Central memory CD8-positive, alpha-beta T cell (primary cell): ENCODE measurements around the gene ARHGAP6.

ENCODE experiments used
- ATAC-seq: fragments of 150-1000 bp; cut with Tn5 transposase; replicated peaks from 2 replicates; pipeline ENCODE4 v1.10.0; 2022; ENCODE audit warnings: mild to moderate bottlenecking, moderate FRiP score, moderate number of reproducible peaks; ENCODE audit not compliant: poor library complexity, severe bottlenecking; ENCODE audit errors: extremely low read depth
- DNase-seq, 2 donors: peaks; one replicate each; pipeline ENCODE4 v3.0.0; 2021; ENCODE audit warnings: low spot score in 2 of 2
- H3K27ac Mint-ChIP-seq: one replicate; pipeline ENCODE4 v1.8.0; 2022; ENCODE audit warnings: low read depth, mild to moderate bottlenecking, moderate library complexity, mixed read lengths
- H3K27me3 Mint-ChIP-seq: one replicate; pipeline ENCODE4 v1.8.0; 2022; ENCODE audit warnings: mixed read lengths
- H3K36me3 Mint-ChIP-seq: one replicate; pipeline ENCODE4 v1.8.0; 2022; ENCODE audit warnings: mild to moderate bottlenecking, moderate library complexity, mixed read lengths; ENCODE audit not compliant: insufficient read depth
- H3K4me1 Mint-ChIP-seq: one replicate; pipeline ENCODE4 v1.8.0; 2022; ENCODE audit warnings: mixed read lengths
- H3K4me3 Mint-ChIP-seq: one replicate; pipeline ENCODE4 v1.8.0; 2022; ENCODE audit warnings: mild to moderate bottlenecking, moderate library complexity, mixed read lengths
- H3K9me3 Mint-ChIP-seq: one replicate; pipeline ENCODE4 v1.8.0; 2022; ENCODE audit warnings: mixed read lengths

The ARHGAP6 gene

GRCh38 chrX:11399489-11400094 lies 266.1 kb downstream of the ARHGAP6 start:
- no peak overlapping the region for H3K4me3 Mint-ChIP-seq
- DNase-seq (no peak), ATAC-seq (no peak)
- H3K9me3 Mint-ChIP-seq: no peaks in the 10 kb centered on the region
- no peaks in the 10 kb centered on the region for H3K36me3 Mint-ChIP-seq
- H3K27ac Mint-ChIP-seq: no peak overlapping the region
- H3K4me1 Mint-ChIP-seq: no peaks in the 10 kb centered on the region
- H3K27me3 Mint-ChIP-seq: no peaks in the 10 kb centered on the region

GRCh38 chrX:11398785-11399184 lies 266.9 kb downstream of the ARHGAP6 start:
- Mint-ChIP-seq H3K36me3 (no peaks in the 10 kb centered on the region), H3K9me3 (no peaks in the 10 kb centered on the region), H3K4me3 (no peak overlapping the region), H3K27ac (no peak overlapping the region), H3K27me3 (no peaks in the 10 kb centered on the region), H3K4me1 (no peaks in the 10 kb centered on the region)
- ATAC-seq (no peak), DNase-seq (no peak)

DNA sequence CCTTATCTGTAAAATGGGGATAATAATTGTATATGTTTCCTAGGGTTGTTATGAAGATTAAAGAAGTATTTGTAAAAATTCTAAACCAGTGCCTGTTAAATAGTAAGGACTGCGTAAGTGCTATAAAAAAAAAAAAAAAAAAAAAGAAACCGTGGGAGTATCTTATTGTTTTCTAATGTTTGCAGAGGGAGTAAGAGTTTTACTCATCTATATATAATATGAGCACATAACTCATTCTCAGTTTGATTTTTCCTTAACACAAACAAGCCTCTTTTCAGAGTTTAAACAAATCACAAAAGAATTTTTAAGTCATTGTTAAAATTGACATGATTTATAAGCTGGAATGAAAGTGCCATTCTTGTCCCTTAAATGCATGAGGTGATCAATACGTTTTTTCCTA lies 267.6 kb downstream of the ARHGAP6 start:
- no peaks in the 10 kb centered on the region for H3K4me1 Mint-ChIP-seq
- H3K27me3 Mint-ChIP-seq: no peaks in the 10 kb centered on the region
- H3K36me3 Mint-ChIP-seq: no peaks in the 10 kb centered on the region
- H3K27ac Mint-ChIP-seq: no peak overlapping the region
- H3K9me3 Mint-ChIP-seq: no peaks in the 10 kb centered on the region
- no peak overlapping the region for H3K4me3 Mint-ChIP-seq
- no peak for DNase-seq
- no peak for ATAC-seq

DNA sequence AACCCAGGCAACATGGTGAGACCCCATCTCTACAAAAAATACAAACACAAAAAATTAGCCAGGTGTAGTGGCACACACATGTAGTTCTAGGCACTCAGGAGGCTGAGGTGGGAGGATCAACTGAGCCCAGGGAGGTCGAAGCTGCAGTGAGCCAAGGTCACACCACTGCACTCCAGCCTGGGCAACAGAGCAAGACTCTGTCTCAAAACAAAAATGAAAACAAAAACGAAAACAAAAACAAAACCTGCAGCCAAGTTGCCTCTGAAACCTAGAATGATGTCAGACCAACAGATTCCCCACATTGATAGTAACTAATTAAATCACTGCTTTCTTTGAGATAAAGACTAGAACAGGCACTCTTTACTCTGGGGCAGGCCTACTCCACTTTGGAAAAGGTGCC lies 268.0 kb downstream of the ARHGAP6 start:
- H3K4me1 Mint-ChIP-seq: no peaks in the 10 kb centered on the region
- ATAC-seq: no peak
- DNase-seq: no peak
- no peaks in the 10 kb centered on the region for H3K36me3 Mint-ChIP-seq
- no peaks in the 10 kb centered on the region for H3K27me3 Mint-ChIP-seq
- H3K9me3 Mint-ChIP-seq: no peaks in the 10 kb centered on the region
- no peak overlapping the region for H3K27ac Mint-ChIP-seq
- no peak overlapping the region for H3K4me3 Mint-ChIP-seq

GRCh38 chrX:11395859-11396258 lies 269.9 kb downstream of the ARHGAP6 start:
- Mint-ChIP-seq H3K27me3 (no peaks in the 10 kb centered on the region), H3K27ac (no peak overlapping the region), H3K4me3 (no peak overlapping the region), H3K36me3 (no peaks in the 10 kb centered on the region), H3K9me3 (no peaks in the 10 kb centered on the region), H3K4me1 (no peaks in the 10 kb centered on the region)
- DNase-seq: no peak
- no peak for ATAC-seq

GRCh38 chrX:11393949-11394654 lies 271.6 kb downstream of the ARHGAP6 start:
- ATAC-seq (no peak), DNase-seq (no peak)
- Mint-ChIP-seq H3K4me1 (no peaks in the 10 kb centered on the region), H3K27ac (no peak overlapping the region), H3K4me3 (no peak overlapping the region), H3K9me3 (no peaks in the 10 kb centered on the region), H3K36me3 (no peaks in the 10 kb centered on the region), H3K27me3 (no peaks in the 10 kb centered on the region)

DNA sequence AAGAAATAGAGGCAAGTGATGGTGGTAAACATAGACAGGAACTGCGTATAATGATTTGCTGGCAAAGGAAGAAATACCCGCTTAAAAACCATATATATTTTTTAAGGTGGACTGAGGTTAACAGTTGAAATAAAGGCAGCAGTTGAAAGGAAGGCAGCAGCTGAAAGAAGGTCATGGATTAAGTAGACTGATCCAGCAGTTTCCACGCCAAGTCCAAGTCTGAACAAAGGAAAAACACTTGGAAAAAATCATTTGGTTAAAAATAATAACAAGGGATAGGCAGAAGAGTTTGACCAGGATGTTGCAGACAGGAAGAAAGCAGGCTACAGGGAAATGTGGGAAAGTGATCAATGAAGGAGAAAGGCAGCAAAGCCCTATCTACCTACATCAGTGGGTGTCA lies 278.9 kb downstream of the ARHGAP6 start:
- H3K36me3 Mint-ChIP-seq: no peaks in the 10 kb centered on the region
- no peak overlapping the region for H3K27ac Mint-ChIP-seq
- no peak for ATAC-seq
- H3K4me1 Mint-ChIP-seq: no peaks in the 10 kb centered on the region
- no peaks in the 10 kb centered on the region for H3K27me3 Mint-ChIP-seq
- no peak overlapping the region for H3K4me3 Mint-ChIP-seq
- no peak for DNase-seq
- no peaks in the 10 kb centered on the region for H3K9me3 Mint-ChIP-seq

- DNase-seq (no peak), ATAC-seq (no peak)
- H3K27me3 Mint-ChIP-seq: no peaks in the 10 kb centered on the region
- H3K36me3 Mint-ChIP-seq: no peaks in the 10 kb centered on the region
- H3K9me3 Mint-ChIP-seq: no peaks in the 10 kb centered on the region
- no peaks in the 10 kb centered on the region for H3K4me1 Mint-ChIP-seq
- no peak overlapping the region for H3K27ac Mint-ChIP-seq
- no peak overlapping the region for H3K4me3 Mint-ChIP-seq
Measured at GRCh38 chrX:11386001-11386523, 279.7 kb downstream of the ARHGAP6 start.

GRCh38 chrX:11382930-11383329 lies 282.8 kb downstream of the ARHGAP6 start:
- H3K9me3 Mint-ChIP-seq: no peaks in the 10 kb centered on the region
- no peak for DNase-seq

DNA sequence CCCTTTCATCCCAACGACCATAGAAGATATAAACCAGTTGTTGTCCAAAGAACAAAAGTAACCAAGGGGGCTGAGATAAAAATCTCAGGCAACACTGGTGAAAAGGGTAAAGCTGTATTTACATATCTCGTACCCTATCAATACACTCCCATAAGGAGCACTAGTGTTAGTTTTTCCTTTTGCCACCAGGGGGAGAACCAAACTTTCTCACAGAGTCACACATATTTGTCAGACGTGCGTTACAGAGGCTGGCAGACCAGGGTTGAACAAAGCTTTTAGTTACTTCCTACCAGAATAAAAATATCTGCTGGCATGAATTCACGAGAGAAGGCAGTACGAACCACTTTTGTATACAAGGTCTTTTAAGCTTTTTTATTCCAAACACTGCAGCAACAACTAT lies 284.3 kb downstream of the ARHGAP6 start:
- Mint-ChIP-seq H3K9me3 (no peaks in the 10 kb centered on the region), H3K4me1 (no peaks in the 10 kb centered on the region), H3K36me3 (no peaks in the 10 kb centered on the region), H3K27me3 (no peaks in the 10 kb centered on the region), H3K4me3 (no peak overlapping the region), H3K27ac (no peak overlapping the region)
- ATAC-seq (no peak), DNase-seq (no peak)

More at GRCh38 chrX:11382930-11383329, 282.8 kb downstream of the ARHGAP6 start:
- H3K4me3 Mint-ChIP-seq: no peak overlapping the region
- H3K27ac Mint-ChIP-seq: no peak overlapping the region
- H3K4me1 Mint-ChIP-seq: no peaks in the 10 kb centered on the region
- no peaks in the 10 kb centered on the region for H3K36me3 Mint-ChIP-seq
- ATAC-seq: no peak
- no peaks in the 10 kb centered on the region for H3K27me3 Mint-ChIP-seq

DNA sequence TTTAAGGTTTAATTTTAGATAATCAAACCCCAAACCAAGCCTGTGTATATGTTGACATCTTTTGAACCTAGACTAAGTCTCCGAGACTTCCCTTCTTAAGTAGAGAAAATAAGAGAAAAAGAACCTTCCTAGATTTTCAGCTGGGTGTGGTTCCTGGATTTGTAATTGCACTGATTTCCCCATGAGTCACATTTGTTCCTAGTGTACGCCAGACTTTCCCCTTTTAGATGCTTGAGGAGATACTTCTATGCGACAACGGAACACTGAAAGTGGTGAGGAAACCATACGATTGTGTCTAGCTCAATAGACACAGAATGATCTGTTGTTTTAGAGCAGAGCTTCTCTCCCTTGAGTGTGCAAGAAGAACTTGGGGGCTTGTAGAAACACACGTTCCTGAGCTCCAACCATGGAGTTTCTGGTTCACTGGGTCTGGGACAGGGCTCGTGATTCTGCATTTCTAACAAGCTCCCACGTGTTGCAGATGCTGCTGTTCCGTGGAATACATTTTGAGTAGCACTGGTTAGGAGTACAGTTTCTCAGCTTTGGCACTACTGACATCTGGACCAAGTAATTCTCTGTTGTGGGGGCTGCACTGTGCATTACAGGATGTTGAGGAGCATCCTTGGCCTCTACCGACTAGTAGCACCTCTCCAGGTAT lies 285.4 kb downstream of the ARHGAP6 start:
- Mint-ChIP-seq H3K9me3 (no peaks in the 10 kb centered on the region), H3K27ac (no peak overlapping the region), H3K36me3 (no peaks in the 10 kb centered on the region), H3K27me3 (no peaks in the 10 kb centered on the region), H3K4me1 (no peaks in the 10 kb centered on the region), H3K4me3 (no peak overlapping the region)
- ATAC-seq: no peak
- no peak for DNase-seq

GRCh38 chrX:11376163-11376562 lies 289.6 kb downstream of the ARHGAP6 start:
- no peak overlapping the region for H3K4me3 Mint-ChIP-seq
- DNase-seq: no peak
- H3K27ac Mint-ChIP-seq: no peak overlapping the region
- H3K27me3 Mint-ChIP-seq: no peaks in the 10 kb centered on the region
- no peaks in the 10 kb centered on the region for H3K9me3 Mint-ChIP-seq
- ATAC-seq: no peak
- H3K4me1 Mint-ChIP-seq: no peaks in the 10 kb centered on the region
- H3K36me3 Mint-ChIP-seq: no peaks in the 10 kb centered on the region

DNA sequence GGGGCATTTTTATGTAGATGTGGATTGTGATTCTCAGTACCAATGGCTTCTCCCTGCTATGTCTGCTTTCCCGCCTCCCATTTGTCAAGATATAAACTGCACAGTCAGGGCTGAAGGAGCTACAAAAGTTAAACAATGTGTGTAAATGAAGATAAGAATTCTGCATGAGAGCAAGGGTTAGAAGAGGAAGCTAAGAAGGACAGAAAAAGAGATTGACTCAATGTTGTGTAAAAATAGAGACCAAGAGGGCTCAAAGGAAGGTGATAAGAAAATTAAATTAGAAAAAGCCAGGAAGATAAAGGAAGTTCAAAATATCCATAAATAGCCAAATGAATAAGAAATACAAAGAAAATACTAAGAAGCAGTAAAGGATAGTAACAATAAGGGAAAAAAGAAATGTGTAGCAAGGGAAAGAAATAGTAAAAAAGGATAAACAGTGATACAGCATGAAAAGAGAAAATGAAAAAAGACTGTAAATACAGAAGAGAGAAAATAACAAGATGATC lies 290.1 kb downstream of the ARHGAP6 start:
- ATAC-seq (no peak), DNase-seq (no peak)
- no peak overlapping the region for H3K4me3 Mint-ChIP-seq
- no peaks in the 10 kb centered on the region for H3K27me3 Mint-ChIP-seq
- H3K36me3 Mint-ChIP-seq: no peaks in the 10 kb centered on the region
- no peaks in the 10 kb centered on the region for H3K4me1 Mint-ChIP-seq
- H3K27ac Mint-ChIP-seq: no peak overlapping the region
- no peaks in the 10 kb centered on the region for H3K9me3 Mint-ChIP-seq
